ENCODE data around the gene NUP210L. TPM values are rescaled to one million over a fixed set of nuclear protein-coding genes. Genes with fewer than 3 reads are reported as not detected.

NUP210L gene
- total RNA-seq, 1 experiment from 2014 or later = 0.10 TPM

GRCh38 chr1:154170547-154171222 lies 15.8 kb upstream of the NUP210L start:
- Histone ChIP-seq H3K4me3 (replicated peaks in 1 of 2; ENCODE audit: low read depth in 1 of 2, low read length in 2 of 2) (no peak overlapping the region), H3K4me1 (ENCODE audit: control insufficient read depth in 1 of 2, insufficient read depth in 2 of 2, low read length in 2 of 2) (no peaks in the 10 kb centered on the region), H3K4me2 (ENCODE audit: low read length) (no peak overlapping the region), H3K9me3 (ENCODE audit: control insufficient read depth in 1 of 2, insufficient read depth in 1 of 2, low read depth in 1 of 2, low read length in 2 of 2) (no peaks in the 10 kb centered on the region), H4K20me1 (ENCODE audit: insufficient read depth) (peaks cover 15% of the 10 kb centered on the region; the same call in 1 of the 2 replicates), H3K9me2 (ENCODE audit: insufficient read depth) (no peaks in the 10 kb centered on the region), H3K9ac (ENCODE audit: low read length) (no peak overlapping the region), H3K36me3 (ENCODE audit: control insufficient read depth in 1 of 2, insufficient read depth in 2 of 2, low read length in 2 of 2) (peaks cover 67 to 83% of the 10 kb centered on the region in 2 experiments), H3K27me3 (ENCODE audit: insufficient read depth, low read length) (no peaks in the 10 kb centered on the region), H3K79me2 (ENCODE audit: insufficient read depth, low read length) (peaks cover 89% of the 10 kb centered on the region), H3K27ac (ENCODE audit: low read depth, low read length) (no peak overlapping the region), H2AFZ (ENCODE audit: low read depth, low read length, poor library complexity, severe bottlenecking) (no peak overlapping the region)
- DNase-seq (ENCODE audit: low read depth, low spot score) = no peak
- BruUV-seq (replicated peaks) = TSS peak; percentile 2
- intact Hi-C loops (cut with micrococcal nuclease) = no loop called here
- ChIA-PET POLR2A (no interaction called here), CTCF (no interaction called here), RAD21 (ENCODE audit: low non-redundant PET in 1 of 2, low total read pairs in 2 of 2, uncharacterized antibody in 2 of 2, unreplicated experiment in 2 of 2) (no interaction called here)
- no peak for ATAC-seq
- TF ChIP-seq EGR1 (IDR thresholded peaks at IDR 0.05; ENCODE audit: low read depth) (no peak), POLR2A (IDR thresholded peaks at IDR 0.05; ENCODE audit: borderline replicate concordance, extremely low read depth, insufficient read depth, insufficient read length) (no peak), MAX (IDR thresholded peaks at IDR 0.05) (no peak), CEBPB (IDR thresholded peaks at IDR 0.05; ENCODE audit: low read depth) (no peak), ZBTB33 (IDR thresholded peaks at IDR 0.05; ENCODE audit: extremely low read depth, insufficient replicate concordance, low read length) (no peak), TCF7L2 (IDR thresholded peaks at IDR 0.05; ENCODE audit: borderline replicate concordance, extremely low read depth, insufficient read depth, insufficient read length) (no peak), JUND (IDR thresholded peaks at IDR 0.05) (no peak), SIN3A (IDR thresholded peaks at IDR 0.05; ENCODE audit: low read depth) (no peak), EZH2phosphoT487 (IDR thresholded peaks at IDR 0.05; ENCODE audit: borderline replicate concordance) (no peak), ZNF274 (IDR thresholded peaks at IDR 0.05; ENCODE audit: low read depth, low read length) (no peak), ZFX (IDR thresholded peaks at IDR 0.05) (no peak)
